Activated naive CD4-positive, alpha-beta T cell treated with anti-CD3 and anti-CD28 coated beads, Interleukin-2, amount 50 U/mL, for 16 hours (primary cell): Measurements from ENCODE around the gene PUS10.
"Not testable (repeated sequence)": the region's sequence is repeated elsewhere in the genome, so short reads cannot be mapped to it uniquely, and the experiment has no call there.

Source experiments
- DNase-seq: peaks from one replicate; pipeline ENCODE4 v3.0.0-alpha.2; 2020

PUS10 gene

GRCh38 chr2:61012303-61012702 lies 5.8 kb downstream of the PUS10 start:
- DNase-seq = not testable (repeated sequence)

DNA sequence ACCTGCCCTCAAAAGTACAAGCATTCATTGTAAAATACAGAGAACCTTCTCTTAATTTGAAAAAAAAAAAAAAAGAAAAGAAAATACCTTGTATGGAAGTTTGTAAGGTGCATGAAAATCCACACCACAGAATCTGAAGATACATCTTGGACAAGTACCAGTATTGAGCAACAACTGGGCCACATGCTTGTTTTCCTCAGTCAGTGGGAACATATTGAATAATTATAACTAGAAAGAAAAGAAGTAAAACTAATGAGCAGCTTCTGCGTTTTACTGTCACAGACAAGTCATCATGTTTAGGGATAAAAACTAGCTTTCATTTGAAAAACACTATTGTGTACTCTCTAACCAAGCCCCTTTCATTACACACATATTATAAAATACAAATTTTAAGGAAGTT lies 6.4 kb downstream of the PUS10 start:
- no peak for DNase-seq

GRCh38 chr2:61009355-61009754 lies 8.7 kb downstream of the PUS10 start:
- DNase-seq = no peak

DNA sequence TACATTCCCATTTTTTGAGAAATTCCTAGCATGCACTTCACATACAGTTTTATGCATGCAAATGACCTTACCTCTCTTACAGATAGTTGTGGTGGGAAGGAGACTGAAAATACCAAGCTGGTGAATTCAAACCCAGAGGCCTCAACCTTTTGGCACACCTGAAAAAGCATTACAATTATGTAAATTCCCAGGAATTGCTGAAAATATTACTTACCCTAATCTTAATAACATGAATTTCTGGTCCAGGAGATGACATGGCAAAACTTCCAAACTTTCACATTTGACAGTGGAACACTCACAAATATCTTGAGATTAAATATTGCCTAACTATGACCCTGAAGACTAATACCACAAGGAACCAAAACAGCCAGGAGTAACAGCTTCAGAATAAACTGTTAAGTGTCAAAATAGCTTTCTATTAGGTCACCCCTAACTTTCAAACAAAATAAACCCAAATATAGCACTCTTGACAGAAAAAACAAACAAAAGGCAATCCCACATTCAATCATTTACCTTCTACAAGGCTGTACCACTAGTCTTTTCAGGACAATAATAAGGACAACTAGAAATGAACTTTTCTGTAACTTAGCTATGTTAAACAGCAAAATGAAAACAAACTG lies 11.5 kb downstream of the PUS10 start:
- DNase-seq = no peak

DNA sequence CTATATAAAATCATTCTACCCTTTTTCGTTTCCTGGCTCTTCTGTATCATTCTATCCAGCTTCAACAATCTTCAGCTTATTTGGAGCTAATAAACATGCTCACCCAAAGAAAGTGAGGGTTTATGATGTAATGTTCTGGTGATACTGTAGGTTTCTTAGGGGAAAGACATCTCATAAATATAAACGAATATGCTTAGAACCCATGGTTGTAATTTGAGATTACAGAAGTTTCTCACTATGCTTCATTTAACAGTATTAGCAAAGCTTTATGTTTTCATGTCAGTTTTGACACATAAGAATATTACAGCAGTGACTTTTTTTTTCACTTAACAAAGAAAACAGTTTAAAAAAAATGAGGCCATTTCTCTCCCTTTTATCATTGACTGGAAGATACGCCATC lies 12.3 kb downstream of the PUS10 start:
- no peak for DNase-seq

DNA sequence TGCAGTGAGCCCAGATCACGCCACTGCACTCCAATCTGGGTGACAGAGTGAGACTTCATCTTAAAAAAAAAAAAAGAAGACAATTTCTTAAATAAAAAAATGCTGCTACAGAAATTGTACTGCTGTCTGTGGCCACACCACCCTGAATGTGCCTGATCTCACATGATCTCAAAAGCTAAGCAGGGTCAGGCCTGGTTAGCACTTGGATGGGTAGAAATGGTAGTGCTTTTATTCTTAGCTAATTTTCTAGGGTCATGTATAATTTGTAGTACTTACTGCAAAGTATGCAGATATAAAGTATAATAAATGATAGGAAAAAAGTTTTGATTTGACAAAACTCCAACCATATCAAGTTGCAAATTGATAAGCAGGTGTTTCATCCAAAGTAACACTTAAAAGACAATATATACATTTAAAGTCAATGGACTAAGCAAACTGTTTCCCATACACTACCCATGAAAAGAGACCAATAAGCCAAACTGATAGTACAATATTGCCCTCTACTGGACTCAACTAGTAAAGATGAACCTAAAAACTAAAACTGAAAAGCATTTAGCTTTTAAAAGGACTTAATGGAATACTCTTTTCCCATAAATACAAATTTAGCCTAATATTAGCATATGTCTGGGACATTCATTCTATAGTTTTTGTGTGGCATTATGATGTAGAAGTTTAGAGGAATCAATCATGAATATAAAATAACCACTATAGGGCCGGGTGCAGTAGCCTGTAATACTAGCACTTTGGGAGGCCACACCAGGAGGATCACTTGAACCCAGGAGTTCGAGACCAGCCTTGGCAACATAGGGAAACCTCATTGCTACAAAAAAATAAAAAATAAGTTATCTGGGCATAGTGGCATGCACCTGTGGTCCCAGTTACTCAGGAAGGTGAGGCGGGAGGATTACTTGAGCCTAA lies 19.2 kb downstream of the PUS10 start:
- no peak for DNase-seq

GRCh38 chr2:60994131-60994530 lies 23.9 kb downstream of the PUS10 start:
- DNase-seq = no peak

GRCh38 chr2:60992985-60993392 lies 25.1 kb downstream of the PUS10 start:
- no peak for DNase-seq

DNA sequence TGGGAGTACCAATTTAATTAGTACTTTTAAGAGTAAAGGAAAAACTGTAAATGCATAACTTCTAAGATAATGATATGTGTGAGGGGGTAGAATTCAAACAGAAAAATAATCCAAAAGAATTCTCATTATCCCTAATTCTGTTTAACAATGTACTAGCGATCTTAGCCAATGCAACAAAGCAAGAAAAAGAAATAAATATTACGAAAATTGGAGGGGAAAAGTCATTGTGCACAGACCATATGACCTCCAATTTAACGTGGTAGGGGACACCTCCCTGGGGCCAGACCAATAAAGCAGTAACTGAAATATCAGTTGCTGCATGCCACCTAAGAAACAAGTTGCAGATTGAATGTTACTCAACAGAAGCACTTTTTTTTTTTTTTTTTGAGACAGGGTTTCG lies 26.4 kb downstream of the PUS10 start:
- no peak for DNase-seq

DNA sequence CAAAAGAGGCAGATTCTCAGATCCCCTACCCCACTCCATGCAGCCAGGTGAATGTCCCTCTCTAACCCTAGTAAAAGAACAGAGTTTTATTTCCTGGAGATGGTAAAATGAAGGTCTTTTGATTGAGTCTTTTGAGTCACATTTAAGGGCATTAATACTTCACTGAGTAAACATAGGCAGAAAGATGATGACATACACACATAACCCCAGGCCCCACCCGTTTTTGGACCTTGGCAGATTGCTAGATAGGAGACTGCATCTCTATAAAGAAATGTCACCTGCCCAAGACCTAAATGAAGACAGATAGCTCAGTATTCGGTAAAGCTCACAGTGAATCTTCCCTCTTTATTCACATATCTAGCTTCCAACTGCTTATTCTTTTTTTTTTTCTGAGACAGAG lies 28.8 kb downstream of the PUS10 start:
- no peak for DNase-seq

GRCh38 chr2:60987656-60988055 lies 30.4 kb downstream of the PUS10 start:
- DNase-seq = not testable (repeated sequence)

DNA sequence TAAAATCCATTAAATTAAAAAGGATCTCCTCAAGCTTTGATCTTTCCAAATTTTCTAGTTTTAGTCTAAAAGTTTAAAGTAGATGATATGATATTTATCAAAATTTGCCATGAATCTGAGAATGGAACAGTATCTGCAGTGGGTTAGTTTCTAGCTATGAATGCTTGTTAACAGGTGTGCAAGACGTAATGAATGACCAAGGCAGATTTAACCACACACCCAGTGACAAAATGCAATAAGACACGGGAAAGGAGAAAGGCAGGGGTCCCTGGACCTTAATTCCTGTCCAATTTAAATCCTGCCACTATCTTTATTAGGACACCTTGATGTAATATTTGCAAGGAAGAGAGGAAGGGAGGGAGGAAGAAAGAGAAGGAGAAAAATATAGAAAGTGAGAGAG lies 31.0 kb downstream of the PUS10 start:
- no peak for DNase-seq

- DNase-seq = no peak
Observed at GRCh38 chr2:60984720-60985119, 33.3 kb downstream of the PUS10 start.

- DNase-seq = not testable (repeated sequence)
Observed at GRCh38 chr2:60982066-60982465, 36.0 kb downstream of the PUS10 start.

DNA sequence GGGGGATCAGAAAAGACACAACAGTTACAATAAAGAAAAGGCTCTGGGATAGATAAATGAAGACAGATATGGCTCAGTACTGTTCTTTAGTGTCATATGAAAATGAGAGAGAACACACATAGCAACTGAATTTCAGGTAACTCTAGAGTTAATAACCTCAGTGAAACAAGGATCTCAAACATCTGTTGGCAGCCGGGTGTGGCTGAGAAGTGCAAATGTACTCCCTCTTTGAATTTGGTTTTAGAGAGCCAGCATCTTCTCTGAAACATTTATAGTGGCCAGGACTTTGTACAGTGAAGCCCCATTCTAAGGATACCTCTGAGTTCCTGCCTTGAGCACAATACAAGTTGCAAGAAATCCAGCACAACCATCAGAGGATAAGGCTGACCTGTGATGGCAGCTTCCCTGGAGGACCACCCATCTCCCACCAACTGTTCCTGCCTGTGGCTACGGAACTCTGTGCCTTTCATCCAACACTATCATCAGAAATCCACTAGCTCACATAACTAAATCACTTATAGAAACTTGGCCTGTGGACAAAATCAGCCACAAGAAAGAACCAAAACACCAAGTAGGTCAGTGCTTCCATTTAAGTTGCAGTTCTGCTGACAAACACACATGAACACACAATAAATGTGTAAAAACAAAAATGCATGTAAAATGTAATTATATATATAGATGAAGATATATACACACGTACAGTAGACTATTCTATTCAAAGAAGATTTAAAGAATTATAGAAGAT lies 37.8 kb downstream of the PUS10 start:
- DNase-seq = no peak

GRCh38 chr2:60979231-60979630 lies 38.8 kb downstream of the PUS10 start:
- no peak for DNase-seq

DNA sequence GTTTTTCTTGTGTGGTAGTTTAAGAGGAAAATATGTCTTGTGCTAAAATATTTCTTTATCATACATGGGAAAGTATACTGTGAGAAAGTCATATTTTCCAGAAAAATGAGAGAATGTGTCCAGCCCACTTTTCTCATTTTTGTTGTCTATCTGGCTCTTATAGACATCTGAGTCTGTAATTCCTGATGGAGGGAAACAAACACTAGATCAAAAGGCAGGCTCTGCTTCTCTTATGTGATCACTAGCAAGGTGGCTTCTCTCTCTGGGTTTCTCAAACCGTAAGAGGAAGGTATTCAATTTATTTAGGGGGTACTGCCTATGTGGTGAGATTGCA lies 40.5 kb downstream of the PUS10 start:
- no peak for DNase-seq

DNA sequence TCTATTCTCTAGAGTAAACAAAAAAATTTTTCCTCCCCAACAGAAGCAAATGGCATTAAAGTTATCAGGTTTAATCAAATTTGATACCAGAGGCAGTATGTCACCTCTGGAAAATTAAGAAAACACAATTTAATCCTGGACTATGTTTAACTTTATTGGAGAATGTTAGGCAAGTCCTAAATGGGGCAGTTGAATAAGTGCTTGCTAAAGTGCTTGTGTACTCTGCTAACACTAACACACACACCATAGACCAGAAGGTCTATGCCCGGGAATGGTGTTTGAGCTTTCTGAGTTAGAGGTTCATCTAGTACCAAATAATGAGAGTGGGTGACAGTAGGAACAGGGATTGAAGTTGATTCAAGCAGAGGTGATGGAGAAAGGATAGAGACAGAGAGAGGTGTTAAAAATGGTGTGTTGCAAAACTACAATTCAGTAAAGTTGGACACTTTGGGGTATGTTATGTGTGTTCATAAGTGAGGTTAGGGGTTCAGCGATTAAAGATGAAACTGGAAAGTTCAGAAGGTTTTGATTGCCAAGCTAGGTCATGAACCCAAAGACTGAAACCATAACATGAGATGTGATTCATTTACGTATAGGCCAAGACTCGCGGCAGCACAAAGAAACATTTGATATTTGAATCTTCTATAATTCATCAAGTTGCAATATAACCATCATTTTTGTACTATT lies 41.0 kb downstream of the PUS10 start:
- no peak for DNase-seq

DNA sequence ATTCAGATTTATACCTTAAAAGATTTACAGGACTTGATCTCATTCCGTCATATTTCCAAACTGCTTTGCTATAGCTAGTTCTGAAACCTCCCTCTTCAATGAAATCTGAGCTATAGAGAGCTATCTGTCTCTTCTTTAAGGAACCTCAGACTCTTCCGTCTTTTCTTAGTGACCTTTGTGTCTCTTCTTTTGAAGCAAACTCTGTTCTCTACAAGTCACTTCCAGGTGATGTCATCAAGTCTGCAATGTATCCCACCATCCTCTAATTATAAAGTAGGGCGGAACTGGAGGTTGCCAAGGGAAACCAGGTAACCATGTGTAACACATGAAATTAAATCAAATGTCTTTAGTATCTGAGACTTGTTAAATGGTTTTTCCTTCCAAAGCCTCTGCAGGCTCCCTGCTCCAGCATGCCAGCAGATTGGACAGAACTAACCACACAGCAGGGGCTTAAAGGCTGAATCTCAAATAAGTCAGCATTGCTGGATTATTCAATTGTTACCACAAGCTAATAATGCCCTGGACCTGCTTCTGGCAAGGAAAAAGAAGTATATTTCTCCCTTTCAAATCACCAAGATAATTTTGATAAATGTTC lies 41.7 kb downstream of the PUS10 start:
- no peak for DNase-seq

DNA sequence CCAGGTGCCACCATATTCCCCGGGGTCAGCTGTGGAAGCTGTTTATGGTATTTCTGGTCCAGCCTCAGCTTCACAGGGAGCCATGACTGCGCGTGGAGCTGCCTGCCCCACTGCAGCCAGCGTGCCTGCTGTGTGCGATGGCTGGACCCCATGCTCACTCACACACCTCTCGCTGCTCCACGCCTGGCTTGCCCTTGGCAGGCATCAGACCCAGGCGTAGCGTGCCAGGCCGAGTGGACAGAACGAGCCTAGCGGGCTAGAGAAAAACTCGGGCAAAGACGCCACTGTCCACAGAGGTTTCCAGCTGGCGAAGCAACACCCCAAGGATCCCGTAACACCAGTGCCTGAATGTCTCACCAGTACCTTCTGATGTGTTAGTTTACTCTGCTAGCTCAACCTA lies 43.4 kb downstream of the PUS10 start:
- no peak for DNase-seq

GRCh38 chr2:60973705-60974104 lies 44.4 kb downstream of the PUS10 start:
- no peak for DNase-seq

DNA sequence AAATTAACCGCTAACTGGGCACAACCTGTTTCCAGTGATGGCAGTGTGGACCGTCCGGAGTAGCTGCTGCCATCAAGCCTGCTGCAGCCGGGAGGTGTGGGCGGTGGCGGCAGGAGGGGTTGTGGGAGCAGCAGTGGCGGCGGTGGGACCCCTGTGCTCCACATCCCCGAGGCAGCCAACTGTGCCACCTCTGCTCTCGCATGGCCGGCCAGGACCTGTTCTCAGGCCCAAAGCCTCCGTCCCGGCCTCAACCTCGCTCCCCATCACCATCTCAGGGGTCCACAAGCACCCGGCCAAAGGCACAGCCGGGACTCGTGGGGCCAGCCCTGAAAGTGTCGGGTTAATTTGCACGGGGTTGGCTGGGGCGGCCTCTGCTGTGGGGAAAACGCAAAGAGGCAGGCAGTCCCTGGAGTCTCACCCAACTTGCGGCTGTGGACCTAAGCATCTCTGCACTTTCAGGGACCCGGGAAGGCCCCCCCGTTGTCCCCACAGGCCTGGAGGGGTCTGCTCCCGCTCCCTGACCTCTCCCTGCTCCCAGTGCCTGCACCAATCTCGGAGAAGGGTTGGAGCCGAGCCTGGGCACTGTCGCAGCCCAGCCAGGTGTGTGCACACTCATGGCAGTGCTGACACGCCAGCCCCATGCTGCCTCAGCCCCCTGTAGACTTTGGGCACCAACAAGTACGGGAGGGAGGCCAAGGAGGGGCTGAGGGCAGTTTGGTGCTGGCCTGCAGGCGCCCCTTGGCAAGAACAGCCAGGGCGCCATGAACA lies 45.0 kb downstream of the PUS10 start:
- DNase-seq = no peak
